K562 (cell line): ENCODE data around the gene MYOM1. TPM values are rescaled to one million over a fixed set of nuclear protein-coding genes. Genes with fewer than 3 reads are reported as not detected.

Source experiments
- ATF3 ChIP-seq, 2 experiments: fragments of 450-650 bp in 1 of 2; sonication (generic) in 1 of 2; formaldehyde crosslinking in 1 of 2; IDR thresholded peaks in 1 of 2; conservative IDR thresholded peaks in 1 of 2; 2 replicates each; pipeline versions ENCODE4 v1.6.1 to v1.8.1; 2016 to 2023; ENCODE audit warnings: mild to moderate bottlenecking in 2 of 2, moderate library complexity in 2 of 2, inconsistent platforms in 1 of 2, missing genetic modification reagents in 1 of 2
- EHMT2 ChIP-seq: fragments of 450-650 bp; IDR thresholded peaks from 2 replicates; pipeline ENCODE4 v1.6.1; 2018; ENCODE audit warnings: antibody characterized with exemption
- KDM1A ChIP-seq, 2 experiments: fragments of 450-650 bp; IDR thresholded peaks; 2 replicates each; pipeline ENCODE4 v1.6.1; 2016; ENCODE audit warnings: mild to moderate bottlenecking in 2 of 2
- LARP7 ChIP-seq: fragments of 450-650 bp; IDR thresholded peaks from 2 replicates; pipeline ENCODE4 v1.6.1; 2016
- NCOA4 ChIP-seq: fragments of 450-650 bp; IDR thresholded peaks from 2 replicates; pipeline ENCODE4 v1.6.1; 2018; ENCODE audit warnings: mild to moderate bottlenecking; ENCODE audit not compliant: partially characterized antibody
- NELFE ChIP-seq: IDR thresholded peaks from 2 replicates; pipeline ENCODE4 v1.6.1; 2011; ENCODE audit warnings: mild to moderate bottlenecking; ENCODE audit not compliant: insufficient read depth, insufficient read length
- NFIC ChIP-seq: fragments of 450-650 bp; IDR thresholded peaks from 2 replicates; pipeline ENCODE4 v1.6.1; 2017; ENCODE audit warnings: mild to moderate bottlenecking, inconsistent platforms
- NFRKB ChIP-seq: fragments of 450-650 bp; IDR thresholded peaks from 2 replicates; pipeline ENCODE4 v1.6.1; 2016; ENCODE audit warnings: low read depth
- NR3C1 ChIP-seq: sonication (generic); formaldehyde crosslinking; IDR thresholded peaks from 2 replicates; pipeline ENCODE4 v1.8.1; 2022; ENCODE audit warnings: missing genetic modification reagents
- POLR2AphosphoS2 ChIP-seq: IDR thresholded peaks from 2 replicates; pipeline ENCODE4 v1.6.1; 2012; ENCODE audit warnings: low read length, improper control_type of control experiment
- POLR2AphosphoS5 ChIP-seq: IDR thresholded peaks from 2 replicates; pipeline ENCODE4 v1.6.1; 2011; ENCODE audit warnings: mild to moderate bottlenecking, low read depth, low read length, moderate library complexity; ENCODE audit not compliant: control insufficient read depth, insufficient read depth
- ZBTB7A ChIP-seq: IDR thresholded peaks from 2 replicates; pipeline ENCODE4 v1.6.1; 2011; ENCODE audit warnings: low read depth, mild to moderate bottlenecking, low read length, moderate library complexity, borderline replicate concordance; ENCODE audit not compliant: control insufficient read depth
- ZNF551 ChIP-seq: fragments of 250-450 bp; sonication (Bioruptor Pico); IDR thresholded peaks from 2 replicates; pipeline ENCODE4 v1.5.0; 2021; ENCODE audit warnings: mild to moderate bottlenecking, moderate library complexity
- ZNF79 ChIP-seq: fragments of 250-450 bp; sonication (Bioruptor Pico); IDR thresholded peaks from 2 replicates; pipeline ENCODE4 v1.4.0; 2020; ENCODE audit warnings: low read depth, mild to moderate bottlenecking, moderate library complexity
- ZNF830 ChIP-seq: fragments of 250-450 bp; sonication (Bioruptor Pico); IDR thresholded peaks from 2 replicates; pipeline ENCODE4 v1.5.0; 2021; ENCODE audit warnings: mild to moderate bottlenecking
- polyA plus RNA-seq, 8 experiments: library from polyadenylated mRNA; depleted of rRNA in 4 of 8; stranded (reverse) in 5 of 8; unstranded in 3 of 8; fragments of >200 nt; fragmentation: Nextera tagmentation in 2 of 8; fragmentation: Illumina TruSeq in 1 of 8; extraction: Ambion mirVana in 2 of 8; extraction: Trizol in 1 of 8; gene quantifications; 2 replicates each; pipeline versions ENCODE4 v1.2.1 to v1.2.3, GENCODE V29; 2011 to 2014; ENCODE audit warnings: inconsistent platforms in 1 of 8, missing spikeins in 1 of 8
- total RNA-seq, 7 experiments: library from RNA; depleted of rRNA in 6 of 7; stranded (reverse); fragments of >200 nt in 6 of 7; fragmentation: Illumina TruSeq in 2 of 7; extraction: Trizol in 2 of 7; gene quantifications; 2 replicates each; pipeline versions ENCODE4 v1.2.1 to v1.2.3, GENCODE V29; 2011 to 2021; ENCODE audit warnings: low replicate concordance in 1 of 7
- TF ChIP-seq, protein P1 (sequence below): fragments of 450-650 bp; IDR thresholded peaks from 2 replicates; pipeline ENCODE4 v1.7.0; 2016; ENCODE audit warnings: borderline replicate concordance
- TF ChIP-seq, protein P2 (sequence below): fragments of 250-450 bp; sonication (Bioruptor Pico); IDR thresholded peaks from 2 replicates; pipeline ENCODE4 v1.5.0; 2021
- TF ChIP-seq, protein P3 (sequence below): fragments of 450-650 bp; IDR thresholded peaks from 2 replicates; pipeline ENCODE4 v1.7.1; 2018; ENCODE audit warnings: mild to moderate bottlenecking, low read depth; ENCODE audit not compliant: partially characterized antibody
- TF ChIP-seq, protein P4 (sequence below): sonication (generic); formaldehyde crosslinking; IDR thresholded peaks from 2 replicates; pipeline ENCODE4 v1.8.0; 2022; ENCODE audit warnings: mild to moderate bottlenecking, missing genetic modification reagents, borderline replicate concordance

MYOM1 gene
- total and polyA plus RNA-seq, 9 of the 15 experiments (the other 6 are each of a cell fraction or from before 2014, with no cell fraction given) = 0.01 to 0.62 (median 0.25) TPM

DNA sequence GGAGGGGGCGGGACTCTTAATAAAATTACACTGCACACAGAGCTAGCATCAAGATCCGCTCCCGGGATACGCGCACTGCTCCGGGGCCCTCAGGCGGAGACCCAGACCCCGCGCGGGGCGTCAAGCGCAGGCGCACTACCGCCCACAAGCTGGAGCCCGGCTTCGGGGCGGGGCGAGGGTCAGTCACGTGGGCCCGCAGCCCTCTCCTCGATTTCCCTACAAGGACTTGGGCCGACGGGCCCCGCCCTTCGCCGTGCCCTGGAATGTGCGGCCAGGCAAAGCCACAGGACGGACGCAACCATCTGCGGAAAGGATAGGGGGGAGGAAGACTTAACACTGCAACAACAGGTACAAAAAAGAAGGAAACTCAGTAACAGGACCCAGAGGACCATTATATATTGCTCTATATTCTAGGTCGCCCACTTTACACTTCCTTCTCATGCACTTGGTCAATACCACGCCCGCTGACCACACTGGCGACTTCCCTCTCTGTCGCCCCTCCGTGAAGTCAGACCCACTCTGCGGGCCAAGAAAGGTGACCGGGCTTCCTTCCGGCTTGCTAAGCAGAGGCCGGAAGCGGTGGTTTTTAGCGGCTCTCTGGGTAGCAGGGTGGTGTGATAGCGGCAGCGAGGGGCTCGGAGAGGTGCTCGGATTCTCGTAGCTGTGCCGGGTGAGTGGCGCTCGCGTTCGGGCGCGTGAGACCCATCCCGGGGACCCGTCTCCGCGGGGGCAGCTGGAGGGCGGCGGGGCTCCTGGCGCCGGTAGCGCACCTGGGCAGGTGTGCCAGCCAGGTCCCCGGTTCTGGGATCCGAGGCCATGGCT, 27.7 kb upstream of the MYOM1 start, which contains the start of gene MYL12A (continued):
- TF ChIP-seq ZNF830 (CRISPR knock-in tag) = no peak
- peak; percentile 46 for TF ChIP-seq NFRKB
- 0 out of 2 replicates have a peak, but pooled peaks have one; percentile 72 for TF ChIP-seq LARP7
- TF ChIP-seq ATF3 (IDR thresholded peaks at IDR 0.05) = no peak
- TF ChIP-seq ATF3 (CRISPR knock-in tag; conservative IDR thresholded peaks at IDR 0.05) = no peak
- TF ChIP-seq POLR2AphosphoS2 = peak; percentile 74; the same call in 1 of the 2 replicates
- no peak for TF ChIP-seq KDM1A (IDR thresholded peaks at IDR 0.05)
- no peak for TF ChIP-seq NCOA4
- TF ChIP-seq, protein P1, sequence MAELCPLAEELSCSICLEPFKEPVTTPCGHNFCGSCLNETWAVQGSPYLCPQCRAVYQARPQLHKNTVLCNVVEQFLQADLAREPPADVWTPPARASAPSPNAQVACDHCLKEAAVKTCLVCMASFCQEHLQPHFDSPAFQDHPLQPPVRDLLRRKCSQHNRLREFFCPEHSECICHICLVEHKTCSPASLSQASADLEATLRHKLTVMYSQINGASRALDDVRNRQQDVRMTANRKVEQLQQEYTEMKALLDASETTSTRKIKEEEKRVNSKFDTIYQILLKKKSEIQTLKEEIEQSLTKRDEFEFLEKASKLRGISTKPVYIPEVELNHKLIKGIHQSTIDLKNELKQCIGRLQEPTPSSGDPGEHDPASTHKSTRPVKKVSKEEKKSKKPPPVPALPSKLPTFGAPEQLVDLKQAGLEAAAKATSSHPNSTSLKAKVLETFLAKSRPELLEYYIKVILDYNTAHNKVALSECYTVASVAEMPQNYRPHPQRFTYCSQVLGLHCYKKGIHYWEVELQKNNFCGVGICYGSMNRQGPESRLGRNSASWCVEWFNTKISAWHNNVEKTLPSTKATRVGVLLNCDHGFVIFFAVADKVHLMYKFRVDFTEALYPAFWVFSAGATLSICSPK = no peak
- TF ChIP-seq ZNF551 (CRISPR knock-in tag) = no peak
- TF ChIP-seq ZBTB7A = peak; percentile 93; the same call in 1 of the 2 replicates
- TF ChIP-seq NELFE = no peak
- TF ChIP-seq, protein P2, sequence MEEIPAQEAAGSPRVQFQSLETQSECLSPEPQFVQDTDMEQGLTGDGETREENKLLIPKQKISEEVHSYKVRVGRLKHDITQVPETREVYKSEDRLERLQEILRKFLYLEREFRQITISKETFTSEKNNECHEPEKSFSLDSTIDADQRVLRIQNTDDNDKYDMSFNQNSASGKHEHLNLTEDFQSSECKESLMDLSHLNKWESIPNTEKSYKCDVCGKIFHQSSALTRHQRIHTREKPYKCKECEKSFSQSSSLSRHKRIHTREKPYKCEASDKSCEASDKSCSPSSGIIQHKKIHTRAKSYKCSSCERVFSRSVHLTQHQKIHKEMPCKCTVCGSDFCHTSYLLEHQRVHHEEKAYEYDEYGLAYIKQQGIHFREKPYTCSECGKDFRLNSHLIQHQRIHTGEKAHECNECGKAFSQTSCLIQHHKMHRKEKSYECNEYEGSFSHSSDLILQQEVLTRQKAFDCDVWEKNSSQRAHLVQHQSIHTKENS (CRISPR knock-in tag) = no peak
- no peak for TF ChIP-seq NR3C1 (CRISPR knock-in tag)
- no peak for TF ChIP-seq ZNF79
- TF ChIP-seq POLR2AphosphoS5 = peak; percentile 98
- no peak for TF ChIP-seq EHMT2
- TF ChIP-seq, protein P3, sequence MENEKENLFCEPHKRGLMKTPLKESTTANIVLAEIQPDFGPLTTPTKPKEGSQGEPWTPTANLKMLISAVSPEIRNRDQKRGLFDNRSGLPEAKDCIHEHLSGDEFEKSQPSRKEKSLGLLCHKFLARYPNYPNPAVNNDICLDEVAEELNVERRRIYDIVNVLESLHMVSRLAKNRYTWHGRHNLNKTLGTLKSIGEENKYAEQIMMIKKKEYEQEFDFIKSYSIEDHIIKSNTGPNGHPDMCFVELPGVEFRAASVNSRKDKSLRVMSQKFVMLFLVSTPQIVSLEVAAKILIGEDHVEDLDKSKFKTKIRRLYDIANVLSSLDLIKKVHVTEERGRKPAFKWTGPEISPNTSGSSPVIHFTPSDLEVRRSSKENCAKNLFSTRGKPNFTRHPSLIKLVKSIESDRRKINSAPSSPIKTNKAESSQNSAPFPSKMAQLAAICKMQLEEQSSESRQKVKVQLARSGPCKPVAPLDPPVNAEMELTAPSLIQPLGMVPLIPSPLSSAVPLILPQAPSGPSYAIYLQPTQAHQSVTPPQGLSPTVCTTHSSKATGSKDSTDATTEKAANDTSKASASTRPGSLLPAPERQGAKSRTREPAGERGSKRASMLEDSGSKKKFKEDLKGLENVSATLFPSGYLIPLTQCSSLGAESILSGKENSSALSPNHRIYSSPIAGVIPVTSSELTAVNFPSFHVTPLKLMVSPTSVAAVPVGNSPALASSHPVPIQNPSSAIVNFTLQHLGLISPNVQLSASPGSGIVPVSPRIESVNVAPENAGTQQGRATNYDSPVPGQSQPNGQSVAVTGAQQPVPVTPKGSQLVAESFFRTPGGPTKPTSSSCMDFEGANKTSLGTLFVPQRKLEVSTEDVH = peak; percentile 85
- TF ChIP-seq NFIC = no peak
- TF ChIP-seq, protein P4, sequence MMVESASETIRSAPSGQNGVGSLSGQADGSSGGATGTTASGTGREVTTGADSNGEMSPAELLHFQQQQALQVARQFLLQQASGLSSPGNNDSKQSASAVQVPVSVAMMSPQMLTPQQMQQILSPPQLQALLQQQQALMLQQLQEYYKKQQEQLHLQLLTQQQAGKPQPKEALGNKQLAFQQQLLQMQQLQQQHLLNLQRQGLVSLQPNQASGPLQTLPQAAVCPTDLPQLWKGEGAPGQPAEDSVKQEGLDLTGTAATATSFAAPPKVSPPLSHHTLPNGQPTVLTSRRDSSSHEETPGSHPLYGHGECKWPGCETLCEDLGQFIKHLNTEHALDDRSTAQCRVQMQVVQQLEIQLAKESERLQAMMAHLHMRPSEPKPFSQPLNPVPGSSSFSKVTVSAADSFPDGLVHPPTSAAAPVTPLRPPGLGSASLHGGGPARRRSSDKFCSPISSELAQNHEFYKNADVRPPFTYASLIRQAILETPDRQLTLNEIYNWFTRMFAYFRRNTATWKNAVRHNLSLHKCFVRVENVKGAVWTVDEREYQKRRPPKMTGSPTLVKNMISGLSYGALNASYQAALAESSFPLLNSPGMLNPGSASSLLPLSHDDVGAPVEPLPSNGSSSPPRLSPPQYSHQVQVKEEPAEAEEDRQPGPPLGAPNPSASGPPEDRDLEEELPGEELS (CRISPR knock-in tag) = peak; percentile 82
